Measurements from ENCODE around the gene ATP6V1C2. TPM values are rescaled to one million over a fixed set of nuclear protein-coding genes. Genes with fewer than 3 reads are reported as not detected.

The ATP6V1C2 gene
- total and polyA plus RNA-seq, 2 donors (not counting 1 experiment from before 2014, with no cell fraction given): under 0.01 TPM; not detected in 1

- Histone ChIP-seq H3K4me3 (replicated peaks in 1 of 4; ENCODE audit: control extremely low read depth in 1 of 4, insufficient read depth in 1 of 4, low read depth in 3 of 4, low read length in 4 of 4) (no peak overlapping the region), H3K9me3 (ENCODE audit: control insufficient read depth, insufficient read depth, low read depth, low read length) (no peaks in the 10 kb centered on the region), H3K36me3 (ENCODE audit: control insufficient read depth, insufficient read depth, low read length) (no peaks in the 10 kb centered on the region), H3K27me3 (ENCODE audit: control insufficient read depth, insufficient read depth, low read length) (peaks cover 3% of the 10 kb centered on the region), H3K4me1 (ENCODE audit: control insufficient read depth, extremely low read depth, insufficient read depth, low read length) (no peaks in the 10 kb centered on the region), H4K20me1 (ENCODE audit: control insufficient read depth, extremely low read depth, insufficient read depth, low read length) (no peaks in the 10 kb centered on the region), H3K4me2 (ENCODE audit: extremely low read depth, insufficient read depth, low read length) (no peak overlapping the region), H3K27ac (ENCODE audit: insufficient read depth, low read length) (no peak overlapping the region), H3K9ac (ENCODE audit: insufficient read depth, low read length) (no peak overlapping the region), H2AFZ (ENCODE audit: low read length) (no peak overlapping the region), H3K79me2 (ENCODE audit: control insufficient read depth, insufficient read depth, low read length) (no peaks in the 10 kb centered on the region)
- TF ChIP-seq CTCF (conservative IDR thresholded peaks at IDR 0.05 in 1 of 2, IDR thresholded peaks at IDR 0.05 in 1 of 2; ENCODE audit: low read depth in 1 of 2, low read length in 2 of 2): no peak
- TF ChIP-seq EZH2 (IDR thresholded peaks at IDR 0.05; ENCODE audit: low read length, missing control alignments): no peak
- no peak for DNase-seq (ENCODE audit: low read depth in 2 of 2)
Measured at GRCh38 chr2:10770956-10771750, 49.7 kb downstream of the ATP6V1C2 start.

- Histone ChIP-seq H3K9me3 (ENCODE audit: control insufficient read depth, insufficient read depth, low read depth, low read length) (no peaks in the 10 kb centered on the region), H3K27ac (ENCODE audit: insufficient read depth, low read length) (no peak overlapping the region), H3K36me3 (ENCODE audit: control insufficient read depth, insufficient read depth, low read length) (no peaks in the 10 kb centered on the region), H3K79me2 (ENCODE audit: control insufficient read depth, insufficient read depth, low read length) (no peaks in the 10 kb centered on the region), H3K4me3 (replicated peaks in 1 of 4; ENCODE audit: control extremely low read depth in 1 of 4, insufficient read depth in 1 of 4, low read depth in 3 of 4, low read length in 4 of 4) (no peak overlapping the region), H4K20me1 (ENCODE audit: control insufficient read depth, extremely low read depth, insufficient read depth, low read length) (no peaks in the 10 kb centered on the region), H3K27me3 (ENCODE audit: control insufficient read depth, insufficient read depth, low read length) (peaks cover 3% of the 10 kb centered on the region), H3K4me2 (ENCODE audit: extremely low read depth, insufficient read depth, low read length) (no peak overlapping the region), H3K4me1 (ENCODE audit: control insufficient read depth, extremely low read depth, insufficient read depth, low read length) (no peaks in the 10 kb centered on the region), H2AFZ (ENCODE audit: low read length) (no peak overlapping the region), H3K9ac (ENCODE audit: insufficient read depth, low read length) (no peak overlapping the region)
- no peak for DNase-seq (ENCODE audit: low read depth in 2 of 2)
- no peak for TF ChIP-seq EZH2 (IDR thresholded peaks at IDR 0.05; ENCODE audit: low read length, missing control alignments)
Measured at GRCh38 chr2:10771786-10772185, 50.4 kb downstream of the ATP6V1C2 start.

- Histone ChIP-seq H3K4me2 (ENCODE audit: extremely low read depth, insufficient read depth, low read length) (no peak overlapping the region), H3K27ac (ENCODE audit: insufficient read depth, low read length) (no peak overlapping the region), H2AFZ (ENCODE audit: low read length) (no peak overlapping the region), H4K20me1 (ENCODE audit: control insufficient read depth, extremely low read depth, insufficient read depth, low read length) (no peaks in the 10 kb centered on the region), H3K27me3 (ENCODE audit: control insufficient read depth, insufficient read depth, low read length) (peaks cover 3% of the 10 kb centered on the region), H3K9me3 (ENCODE audit: control insufficient read depth, insufficient read depth, low read depth, low read length) (no peaks in the 10 kb centered on the region), H3K4me3 (replicated peaks in 1 of 4; ENCODE audit: control extremely low read depth in 1 of 4, insufficient read depth in 1 of 4, low read depth in 3 of 4, low read length in 4 of 4) (no peak overlapping the region), H3K79me2 (ENCODE audit: control insufficient read depth, insufficient read depth, low read length) (no peaks in the 10 kb centered on the region), H3K4me1 (ENCODE audit: control insufficient read depth, extremely low read depth, insufficient read depth, low read length) (no peaks in the 10 kb centered on the region), H3K36me3 (ENCODE audit: control insufficient read depth, insufficient read depth, low read length) (no peaks in the 10 kb centered on the region), H3K9ac (ENCODE audit: insufficient read depth, low read length) (no peak overlapping the region)
- DNase-seq (ENCODE audit: low read depth in 2 of 2): no peak
- no peak for TF ChIP-seq CTCF (conservative IDR thresholded peaks at IDR 0.05 in 1 of 2, IDR thresholded peaks at IDR 0.05 in 1 of 2; ENCODE audit: low read depth in 1 of 2, low read length in 2 of 2)
Measured at GRCh38 chr2:10772201-10772867, 50.9 kb downstream of the ATP6V1C2 start.
